Left forelimb (tissue), 1 donor: ENCODE results near the gene AGBL4.

Experiments used
- DNase-seq: peaks from one replicate; pipeline ENCODE4 v3.0.0-alpha.2; 2018; ENCODE audit warnings: low spot score

The AGBL4 gene

GRCh38 chr1:48940962-48941732 is 1082.6 kb downstream of the AGBL4 start:
- DNase-seq, result no peak

- no peak for DNase-seq
Measured at GRCh38 chr1:48940354-48940753, 1083.4 kb downstream of the AGBL4 start.

GRCh38 chr1:48939828-48940227 is 1083.9 kb downstream of the AGBL4 start:
- no peak for DNase-seq

GRCh38 chr1:48939042-48939441 is 1084.7 kb downstream of the AGBL4 start:
- no peak for DNase-seq

GRCh38 chr1:48937732-48938131 is 1086.0 kb downstream of the AGBL4 start:
- no peak for DNase-seq

- no peak for DNase-seq
Measured at GRCh38 chr1:48936436-48936835, 1087.3 kb downstream of the AGBL4 start.

GRCh38 chr1:48932366-48932765 is 1091.4 kb downstream of the AGBL4 start:
- no peak for DNase-seq

GRCh38 chr1:48931506-48932192 is 1092.1 kb downstream of the AGBL4 start:
- no peak for DNase-seq

- DNase-seq, result no peak
Measured at GRCh38 chr1:48930011-48930410, 1093.7 kb downstream of the AGBL4 start.

- no peak for DNase-seq
Measured at GRCh38 chr1:48924099-48924498, 1099.7 kb downstream of the AGBL4 start.

- DNase-seq, result no peak
Measured at GRCh38 chr1:48923116-48923515, 1100.6 kb downstream of the AGBL4 start.

- DNase-seq, result no peak
Measured at GRCh38 chr1:48920851-48921250, 1102.9 kb downstream of the AGBL4 start.

GRCh38 chr1:48917901-48918603 is 1105.7 kb downstream of the AGBL4 start:
- DNase-seq, result no peak

GRCh38 chr1:48917070-48917454 is 1106.7 kb downstream of the AGBL4 start:
- no peak for DNase-seq

GRCh38 chr1:48916130-48917069 is 1107.4 kb downstream of the AGBL4 start:
- no peak for DNase-seq

GRCh38 chr1:48908606-48909005 is 1115.1 kb downstream of the AGBL4 start:
- DNase-seq, result no peak

GRCh38 chr1:48906729-48907128 is 1117.0 kb downstream of the AGBL4 start:
- DNase-seq, result no peak

- no peak for DNase-seq
Measured at GRCh38 chr1:48906164-48906563, 1117.6 kb downstream of the AGBL4 start.

GRCh38 chr1:48903291-48903690 is 1120.5 kb downstream of the AGBL4 start:
- DNase-seq, result no peak

- no peak for DNase-seq
Measured at GRCh38 chr1:48898894-48899293, 1124.9 kb downstream of the AGBL4 start.

- DNase-seq, result no peak
Measured at GRCh38 chr1:48889615-48890014, 1134.1 kb downstream of the AGBL4 start.

- DNase-seq, result no peak
Measured at GRCh38 chr1:48889082-48889481, 1134.7 kb downstream of the AGBL4 start.
